LNCAP (cell line): ENCODE results near the gene VKORC1L1.

Experiments used
- CTCF ChIP-seq: fragments of 450-650 bp; IDR thresholded peaks from 2 replicates; pipeline ENCODE4 v1.5.1; 2017; ENCODE audit warnings: mild to moderate bottlenecking

VKORC1L1 gene

GRCh38 chr7:65923316-65923715, 50.4 kb downstream of the VKORC1L1 start:
- TF ChIP-seq CTCF = no peak

GRCh38 chr7:65924193-65924592, 51.3 kb downstream of the VKORC1L1 start:
- TF ChIP-seq CTCF = no peak

- no peak for TF ChIP-seq CTCF
Measured at GRCh38 chr7:65925040-65925439, 52.2 kb downstream of the VKORC1L1 start.

GRCh38 chr7:65926588-65926987, 53.7 kb downstream of the VKORC1L1 start:
- TF ChIP-seq CTCF = no peak

GRCh38 chr7:65927489-65928448, 54.9 kb downstream of the VKORC1L1 start:
- no peak for TF ChIP-seq CTCF

GRCh38 chr7:65931685-65932084, 58.8 kb downstream of the VKORC1L1 start:
- TF ChIP-seq CTCF = no peak

- no peak for TF ChIP-seq CTCF
Measured at GRCh38 chr7:65937296-65937695, 64.4 kb downstream of the VKORC1L1 start.
